ENCODE results near the gene IFNA10. TPM values are rescaled to one million over a fixed set of nuclear protein-coding genes. Genes with fewer than 3 reads are reported as not detected.
"Not testable (repeated sequence)": the region's sequence is repeated elsewhere in the genome, so short reads cannot be mapped to it uniquely, and the experiment has no call there.

IFNA10 gene
- total RNA-seq, 1 donor from 2014 or later = not detected

DNA sequence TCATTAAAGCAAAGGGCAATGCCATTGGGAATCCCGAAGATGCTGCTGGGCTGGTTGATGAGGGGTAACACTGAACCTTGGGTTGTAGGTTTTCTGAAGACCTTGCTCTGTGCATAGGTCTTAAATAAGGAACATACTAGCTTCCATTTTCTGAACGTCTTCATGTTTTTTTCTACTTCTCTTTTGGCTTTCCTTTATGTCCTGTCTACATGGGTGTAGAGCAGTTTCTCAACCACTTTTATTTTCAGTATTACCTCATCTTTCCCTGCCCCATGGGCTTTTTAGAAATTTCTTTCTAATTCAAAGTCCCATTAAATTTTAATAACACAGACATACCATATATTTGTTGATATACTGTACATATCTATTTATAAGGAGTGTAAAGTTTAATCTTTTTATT, 33.0 kb upstream of the IFNA10 start, which contains the start of gene IFNA14:
Gene IFNA14, minus strand, starts transcription at position 95 of the 400 bp plus-strand sequence. Its CDS starts 70 bp downstream, at position 25.
- no peaks in the 10 kb centered on the region for H3K4me1 Mint-ChIP-seq (ENCODE audit: unreplicated experiment)
- TF ChIP-seq, protein P1, sequence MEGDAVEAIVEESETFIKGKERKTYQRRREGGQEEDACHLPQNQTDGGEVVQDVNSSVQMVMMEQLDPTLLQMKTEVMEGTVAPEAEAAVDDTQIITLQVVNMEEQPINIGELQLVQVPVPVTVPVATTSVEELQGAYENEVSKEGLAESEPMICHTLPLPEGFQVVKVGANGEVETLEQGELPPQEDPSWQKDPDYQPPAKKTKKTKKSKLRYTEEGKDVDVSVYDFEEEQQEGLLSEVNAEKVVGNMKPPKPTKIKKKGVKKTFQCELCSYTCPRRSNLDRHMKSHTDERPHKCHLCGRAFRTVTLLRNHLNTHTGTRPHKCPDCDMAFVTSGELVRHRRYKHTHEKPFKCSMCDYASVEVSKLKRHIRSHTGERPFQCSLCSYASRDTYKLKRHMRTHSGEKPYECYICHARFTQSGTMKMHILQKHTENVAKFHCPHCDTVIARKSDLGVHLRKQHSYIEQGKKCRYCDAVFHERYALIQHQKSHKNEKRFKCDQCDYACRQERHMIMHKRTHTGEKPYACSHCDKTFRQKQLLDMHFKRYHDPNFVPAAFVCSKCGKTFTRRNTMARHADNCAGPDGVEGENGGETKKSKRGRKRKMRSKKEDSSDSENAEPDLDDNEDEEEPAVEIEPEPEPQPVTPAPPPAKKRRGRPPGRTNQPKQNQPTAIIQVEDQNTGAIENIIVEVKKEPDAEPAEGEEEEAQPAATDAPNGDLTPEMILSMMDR (conservative IDR thresholded peaks at IDR 0.05) = no peak
- no peak within 1 kb of the TSS for H3K4me3 Mint-ChIP-seq
- no peaks in the 10 kb centered on the region for H3K36me3 Mint-ChIP-seq
- no peaks in the 10 kb centered on the region for H3K9me3 Mint-ChIP-seq
- no peak within 1 kb of the TSS for H3K27ac Mint-ChIP-seq
- DNase-seq (ENCODE audit: extremely low spot score, unreplicated experiment) = no peak
- H3K27me3 Mint-ChIP-seq = peaks cover 35% of the 10 kb centered on the region

DNA sequence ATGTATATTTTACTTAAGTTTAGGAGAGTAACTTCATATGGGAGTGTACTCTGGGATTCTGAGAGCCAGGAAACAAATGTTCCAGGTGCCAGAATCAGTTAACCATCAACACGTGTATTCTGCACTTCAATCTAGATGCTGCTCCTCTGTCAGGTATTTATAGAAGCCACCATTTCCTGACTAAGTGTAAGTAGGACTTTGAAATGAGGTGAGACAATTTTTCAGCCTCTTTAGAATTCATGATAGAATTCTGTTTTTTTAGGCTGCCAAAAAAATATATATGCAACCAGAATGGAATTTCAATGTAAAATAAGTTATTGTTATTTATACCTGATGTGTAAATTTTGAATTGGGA, 29.4 kb upstream of the IFNA10 start:
- H3K4me3 Mint-ChIP-seq; H3K4me1 Mint-ChIP-seq (ENCODE audit: unreplicated experiment); H3K9me3 Mint-ChIP-seq; H3K36me3 Mint-ChIP-seq; H3K27ac Mint-ChIP-seq; DNase-seq (ENCODE audit: extremely low spot score, unreplicated experiment): not testable (repeated sequence)
- peaks cover 19% of the 10 kb centered on the region for H3K27me3 Mint-ChIP-seq

- not testable (repeated sequence) for H3K4me1 Mint-ChIP-seq (ENCODE audit: unreplicated experiment); DNase-seq (ENCODE audit: extremely low spot score, unreplicated experiment)
These were observed 28.8 kb upstream of the IFNA10 start for GRCh38 chr9:21235468-21236359.

DNA sequence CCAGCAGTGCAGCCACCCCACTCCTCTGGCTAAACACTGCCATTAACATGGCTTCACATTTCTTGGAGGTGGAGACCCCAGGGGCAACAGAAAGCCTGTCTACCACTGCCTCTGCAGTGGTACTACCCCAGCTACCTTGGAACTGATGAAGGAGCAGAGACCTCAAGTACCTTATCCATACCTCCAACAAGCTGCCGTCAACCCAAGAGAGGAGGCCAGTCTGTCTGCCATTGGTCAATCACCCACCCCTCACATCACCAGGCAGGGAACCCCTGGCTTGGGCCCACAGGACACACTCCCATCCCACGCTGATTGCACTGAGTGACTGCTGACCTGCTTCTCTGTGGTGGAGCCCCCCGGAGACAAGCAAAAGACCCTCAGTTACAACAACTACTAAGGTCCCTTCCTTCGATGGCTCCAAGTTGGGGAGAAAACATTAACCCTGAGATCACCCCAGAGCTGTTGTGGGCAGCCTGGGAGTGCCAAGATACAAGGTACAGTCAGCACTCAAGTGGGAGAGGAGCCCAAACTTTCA, 27.3 kb upstream of the IFNA10 start:
- peak; percentile 53 for DNase-seq (ENCODE audit: extremely low spot score, unreplicated experiment)
- H3K27ac Mint-ChIP-seq = no peak overlapping the region
- H3K4me1 Mint-ChIP-seq (ENCODE audit: unreplicated experiment) = no peaks in the 10 kb centered on the region
- TF ChIP-seq, protein P1 (conservative IDR thresholded peaks at IDR 0.05) = no peak
- H3K36me3 Mint-ChIP-seq = no peaks in the 10 kb centered on the region
- no peaks in the 10 kb centered on the region for H3K9me3 Mint-ChIP-seq
- peaks cover 16% of the 10 kb centered on the region for H3K27me3 Mint-ChIP-seq
- H3K4me3 Mint-ChIP-seq = no peak overlapping the region

More at GRCh38 chr9:21235468-21236359, 28.8 kb upstream of the IFNA10 start:
- TF ChIP-seq, protein P1 (conservative IDR thresholded peaks at IDR 0.05) = peak; percentile 71
- not testable (repeated sequence) for H3K4me3 Mint-ChIP-seq, H3K27ac Mint-ChIP-seq, H3K36me3 Mint-ChIP-seq, H3K9me3 Mint-ChIP-seq
- peaks cover 19% of the 10 kb centered on the region for H3K27me3 Mint-ChIP-seq

DNA sequence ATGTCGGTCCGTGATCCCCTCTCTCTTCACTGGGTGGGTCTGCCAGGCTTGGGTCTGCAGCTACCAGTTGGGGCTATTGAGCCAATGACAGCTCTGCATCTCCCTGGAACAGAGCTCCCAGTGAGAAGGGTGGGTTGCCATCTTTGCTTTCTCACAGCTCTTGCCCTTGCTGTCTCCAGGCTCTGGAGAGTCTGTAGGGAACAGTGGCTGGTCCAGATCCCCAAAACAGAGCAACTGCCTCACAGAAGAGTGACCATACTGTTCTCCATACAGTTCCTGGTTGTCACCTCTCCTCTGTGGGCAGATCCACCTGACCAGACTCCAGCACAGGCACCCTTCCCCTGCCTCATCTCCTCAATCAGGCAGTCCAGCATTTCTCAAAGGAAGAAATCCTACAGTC, 26.3 kb upstream of the IFNA10 start:
- peaks cover 14% of the 10 kb centered on the region for H3K27me3 Mint-ChIP-seq
- TF ChIP-seq, protein P1 (conservative IDR thresholded peaks at IDR 0.05) = no peak
- no peaks in the 10 kb centered on the region for H3K9me3 Mint-ChIP-seq
- H3K27ac Mint-ChIP-seq = no peak overlapping the region
- no peak for DNase-seq (ENCODE audit: extremely low spot score, unreplicated experiment)
- H3K4me3 Mint-ChIP-seq = no peak overlapping the region
- no peaks in the 10 kb centered on the region for H3K36me3 Mint-ChIP-seq
- H3K4me1 Mint-ChIP-seq (ENCODE audit: unreplicated experiment) = no peaks in the 10 kb centered on the region

- Mint-ChIP-seq H3K36me3 (no peaks in the 10 kb centered on the region), H3K27me3 (no peaks in the 10 kb centered on the region), H3K9me3 (no peaks in the 10 kb centered on the region), H3K4me3 (no peak within 1 kb of the TSS), H3K27ac (no peak within 1 kb of the TSS), H3K4me1 (ENCODE audit: unreplicated experiment) (no peaks in the 10 kb centered on the region)
- TF ChIP-seq, protein P1 (conservative IDR thresholded peaks at IDR 0.05) = no peak
- DNase-seq (ENCODE audit: extremely low spot score, unreplicated experiment) = no peak
These were observed 21.2 kb upstream of the IFNA10 start, which contains the start of gene IFNA17 for GRCh38 chr9:21228122-21228521. IFNA17 (minus strand) TSS chr9:21228222; CDS start chr9:21228173, 49 bp downstream.

- not testable (repeated sequence) for H3K4me3 Mint-ChIP-seq; H3K36me3 Mint-ChIP-seq; H3K4me1 Mint-ChIP-seq (ENCODE audit: unreplicated experiment); H3K9me3 Mint-ChIP-seq; DNase-seq (ENCODE audit: extremely low spot score, unreplicated experiment); H3K27ac Mint-ChIP-seq
- H3K27me3 Mint-ChIP-seq = peaks cover 14% of the 10 kb centered on the region
These were observed 10.3 kb upstream of the IFNA10 start, which contains the start of gene IFNA16 for GRCh38 chr9:21217211-21217610. IFNA16 (minus strand) TSS chr9:21217311; CDS start chr9:21217305, 6 bp downstream.

All from type B pancreatic cell (in vitro differentiated cells).